ENCODE results near the gene PTPN11.

DNA sequence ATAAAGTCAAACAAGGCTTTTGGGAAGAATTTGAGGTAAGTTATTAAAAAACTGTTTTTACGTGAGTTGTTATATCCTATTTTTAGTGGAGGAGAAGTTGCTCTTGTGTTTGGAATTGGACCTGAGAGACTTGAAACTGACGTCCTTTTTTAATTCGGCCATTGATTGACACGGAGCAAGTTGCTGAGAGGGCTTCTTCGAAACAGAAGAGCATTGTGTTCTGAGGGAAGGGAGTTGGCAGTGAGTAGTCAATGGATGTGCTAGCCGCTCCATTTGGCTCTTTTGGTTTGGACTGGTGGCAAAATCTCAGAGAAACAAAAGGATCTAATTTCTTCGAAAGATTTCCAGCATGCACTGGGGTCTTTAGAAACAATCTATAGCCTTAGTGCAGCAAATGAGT is 37.3 kb downstream of the PTPN11 start:
- TF ChIP-seq, protein P1, sequence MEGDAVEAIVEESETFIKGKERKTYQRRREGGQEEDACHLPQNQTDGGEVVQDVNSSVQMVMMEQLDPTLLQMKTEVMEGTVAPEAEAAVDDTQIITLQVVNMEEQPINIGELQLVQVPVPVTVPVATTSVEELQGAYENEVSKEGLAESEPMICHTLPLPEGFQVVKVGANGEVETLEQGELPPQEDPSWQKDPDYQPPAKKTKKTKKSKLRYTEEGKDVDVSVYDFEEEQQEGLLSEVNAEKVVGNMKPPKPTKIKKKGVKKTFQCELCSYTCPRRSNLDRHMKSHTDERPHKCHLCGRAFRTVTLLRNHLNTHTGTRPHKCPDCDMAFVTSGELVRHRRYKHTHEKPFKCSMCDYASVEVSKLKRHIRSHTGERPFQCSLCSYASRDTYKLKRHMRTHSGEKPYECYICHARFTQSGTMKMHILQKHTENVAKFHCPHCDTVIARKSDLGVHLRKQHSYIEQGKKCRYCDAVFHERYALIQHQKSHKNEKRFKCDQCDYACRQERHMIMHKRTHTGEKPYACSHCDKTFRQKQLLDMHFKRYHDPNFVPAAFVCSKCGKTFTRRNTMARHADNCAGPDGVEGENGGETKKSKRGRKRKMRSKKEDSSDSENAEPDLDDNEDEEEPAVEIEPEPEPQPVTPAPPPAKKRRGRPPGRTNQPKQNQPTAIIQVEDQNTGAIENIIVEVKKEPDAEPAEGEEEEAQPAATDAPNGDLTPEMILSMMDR (IDR thresholded peaks at IDR 0.05; ENCODE audit: low read depth, low read length) = no peak
- TF ChIP-seq POLR2A (IDR thresholded peaks at IDR 0.05; ENCODE audit: extremely low read depth, insufficient read length) = no peak
